SK-N-SH treated with all-trans-retinoic acid at 6 μM for 48 hours (cell line): Measurements from ENCODE around the gene EML1.

Experiments
- ATAC-seq: fragments of 200-7000 bp; cut with Tn5 transposase; 3 replicates; pipeline ENCODE4 v1.9.1; 2020; ENCODE audit warnings: mild to moderate bottlenecking, moderate library complexity
- ARNTL ChIP-seq: fragments of 450-650 bp; formaldehyde crosslinking; IDR thresholded peaks from 2 replicates; pipeline ENCODE4 v1.5.0; 2020; ENCODE audit warnings: low read depth, mild to moderate bottlenecking, moderate library complexity, borderline replicate concordance
- CREB5 ChIP-seq: fragments of 250-450 bp; sonication (Bioruptor Pico); IDR thresholded peaks from 2 replicates; pipeline ENCODE4 v1.5.1; 2020; ENCODE audit warnings: low read depth, mild to moderate bottlenecking, moderate library complexity
- CSDC2 ChIP-seq: fragments of 250-450 bp; sonication (Bioruptor Pico); IDR thresholded peaks from 2 replicates; pipeline ENCODE4 v1.5.0; 2020; ENCODE audit warnings: mild to moderate bottlenecking, moderate library complexity
- ESRRG ChIP-seq: fragments of 250-450 bp; sonication (Bioruptor Pico); IDR thresholded peaks from 2 replicates; pipeline ENCODE4 v1.6.1; 2021; ENCODE audit warnings: mild to moderate bottlenecking
- GLIS3 ChIP-seq: fragments of 250-450 bp; sonication (Bioruptor Pico); IDR thresholded peaks from 2 replicates; pipeline ENCODE4 v1.5.0; 2020; ENCODE audit warnings: mild to moderate bottlenecking, moderate library complexity
- ISL1 ChIP-seq: fragments of 250-450 bp; sonication (Bioruptor Pico); IDR thresholded peaks from 2 replicates; pipeline ENCODE4 v2.1.2; 2022; ENCODE audit warnings: mild to moderate bottlenecking, moderate library complexity
- OSR1 ChIP-seq: fragments of 250-450 bp; sonication (Bioruptor Pico); IDR thresholded peaks from 2 replicates; pipeline ENCODE4 v1.8.0; 2022; ENCODE audit warnings: moderate library complexity, mild to moderate bottlenecking, inconsistent platforms
- POU6F1 ChIP-seq: fragments of 250-450 bp; sonication (Bioruptor Pico); IDR thresholded peaks from 2 replicates; pipeline ENCODE4 v1.8.0; 2021; ENCODE audit warnings: low read depth, mild to moderate bottlenecking, moderate library complexity, borderline replicate concordance
- PPARA ChIP-seq: fragments of 250-450 bp; sonication (Bioruptor Pico); IDR thresholded peaks from 2 replicates; pipeline ENCODE4 v1.5.0; 2020; ENCODE audit warnings: mild to moderate bottlenecking, borderline replicate concordance
- RARB ChIP-seq: fragments of 250-450 bp; sonication (Bioruptor Pico); IDR thresholded peaks from 2 replicates; pipeline ENCODE4 v1.8.0; 2021; ENCODE audit warnings: mild to moderate bottlenecking, moderate library complexity
- SNAI2 ChIP-seq: fragments of 250-450 bp; sonication (Bioruptor Pico); IDR thresholded peaks from 2 replicates; pipeline ENCODE4 v1.5.0; 2020; ENCODE audit warnings: mild to moderate bottlenecking, moderate library complexity
- TCF4 ChIP-seq: fragments of 250-450 bp; sonication (Bioruptor Pico); IDR thresholded peaks from 2 replicates; pipeline ENCODE4 v1.8.0; 2021; ENCODE audit warnings: mild to moderate bottlenecking, moderate library complexity, borderline replicate concordance
- TOX ChIP-seq: fragments of 250-450 bp; sonication (Bioruptor Pico); IDR thresholded peaks from 2 replicates; pipeline ENCODE4 v1.8.0; 2021; ENCODE audit warnings: mild to moderate bottlenecking, moderate library complexity, borderline replicate concordance
- ZC3H10 ChIP-seq: fragments of 250-450 bp; sonication (Bioruptor Pico); IDR thresholded peaks from 2 replicates; pipeline ENCODE4 v1.5.1; 2021; ENCODE audit warnings: mild to moderate bottlenecking, moderate library complexity
- ZFP3 ChIP-seq: fragments of 250-450 bp; sonication (Bioruptor Pico); IDR thresholded peaks from 2 replicates; pipeline ENCODE4 v1.5.0; 2020; ENCODE audit warnings: mild to moderate bottlenecking, moderate library complexity
- ZFP30 ChIP-seq: fragments of 450-650 bp; formaldehyde crosslinking; IDR thresholded peaks from 2 replicates; pipeline ENCODE4 v1.5.0; 2022; ENCODE audit warnings: mild to moderate bottlenecking, moderate library complexity
- ZNF565 ChIP-seq: fragments of 450-650 bp; formaldehyde crosslinking; conservative IDR thresholded peaks from 2 replicates; pipeline ENCODE4 v1.5.0; 2020; ENCODE audit warnings: low read depth, mild to moderate bottlenecking, moderate library complexity
- ZNF70 ChIP-seq: fragments of 450-650 bp; formaldehyde crosslinking; IDR thresholded peaks from 2 replicates; pipeline ENCODE4 v1.5.0; 2020; ENCODE audit warnings: mild to moderate bottlenecking, moderate library complexity
- ZNF8 ChIP-seq: fragments of 450-650 bp; formaldehyde crosslinking; IDR thresholded peaks from 2 replicates; pipeline ENCODE4 v1.5.0; 2020; ENCODE audit warnings: mild to moderate bottlenecking, moderate library complexity
- TF ChIP-seq, protein P1 (sequence below): fragments of 250-450 bp; sonication (Bioruptor Pico); IDR thresholded peaks from 2 replicates; pipeline ENCODE4 v1.8.0; 2020; ENCODE audit warnings: mild to moderate bottlenecking, moderate library complexity, borderline replicate concordance
- TF ChIP-seq, protein P2 (sequence below): fragments of 250-450 bp; sonication (Bioruptor Pico); IDR thresholded peaks from 2 replicates; pipeline ENCODE4 v1.5.1; 2021; ENCODE audit warnings: mild to moderate bottlenecking, moderate library complexity
- TF ChIP-seq, protein P3 (sequence below): fragments of 250-450 bp; sonication (Bioruptor Pico); IDR thresholded peaks from 2 replicates; pipeline ENCODE4 v1.5.0; 2020; ENCODE audit warnings: mild to moderate bottlenecking, moderate library complexity

EML1 gene

GRCh38 chr14:99792551-99793212, 531 bp upstream of the EML1 start:
- ATAC-seq = no peak; the same call in 2 of the 3 replicates

GRCh38 chr14:99794151-99794780, 1.1 kb downstream of the EML1 start:
- ATAC-seq = no peak
- TF ChIP-seq TCF4 = no peak
- no peak for TF ChIP-seq ZFP30
- TF ChIP-seq CREB5 (CRISPR knock-in tag) = no peak
- TF ChIP-seq ZNF70 (CRISPR knock-in tag) = no peak

More at GRCh38 chr14:99792551-99793212, 531 bp upstream of the EML1 start:
- TF ChIP-seq OSR1 (CRISPR knock-in tag) (no peak), ZNF8 (CRISPR knock-in tag) (no peak), TOX (CRISPR knock-in tag) (no peak), CREB5 (CRISPR knock-in tag) (no peak), ISL1 (CRISPR knock-in tag) (no peak), ZFP3 (CRISPR knock-in tag) (no peak), ARNTL (CRISPR knock-in tag) (no peak), ZC3H10 (CRISPR knock-in tag) (no peak), ZNF70 (CRISPR knock-in tag) (no peak), RARB (no peak), TCF4 (no peak), GLIS3 (no peak), CSDC2 (CRISPR knock-in tag) (no peak), ZFP30 (no peak), ZNF565 (CRISPR knock-in tag) (no peak), SNAI2 (no peak), ESRRG (CRISPR knock-in tag) (no peak)
- TF ChIP-seq, protein P1, sequence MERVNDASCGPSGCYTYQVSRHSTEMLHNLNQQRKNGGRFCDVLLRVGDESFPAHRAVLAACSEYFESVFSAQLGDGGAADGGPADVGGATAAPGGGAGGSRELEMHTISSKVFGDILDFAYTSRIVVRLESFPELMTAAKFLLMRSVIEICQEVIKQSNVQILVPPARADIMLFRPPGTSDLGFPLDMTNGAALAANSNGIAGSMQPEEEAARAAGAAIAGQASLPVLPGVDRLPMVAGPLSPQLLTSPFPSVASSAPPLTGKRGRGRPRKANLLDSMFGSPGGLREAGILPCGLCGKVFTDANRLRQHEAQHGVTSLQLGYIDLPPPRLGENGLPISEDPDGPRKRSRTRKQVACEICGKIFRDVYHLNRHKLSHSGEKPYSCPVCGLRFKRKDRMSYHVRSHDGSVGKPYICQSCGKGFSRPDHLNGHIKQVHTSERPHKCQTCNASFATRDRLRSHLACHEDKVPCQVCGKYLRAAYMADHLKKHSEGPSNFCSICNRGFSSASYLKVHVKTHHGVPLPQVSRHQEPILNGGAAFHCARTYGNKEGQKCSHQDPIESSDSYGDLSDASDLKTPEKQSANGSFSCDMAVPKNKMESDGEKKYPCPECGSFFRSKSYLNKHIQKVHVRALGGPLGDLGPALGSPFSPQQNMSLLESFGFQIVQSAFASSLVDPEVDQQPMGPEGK (CRISPR knock-in tag) = no peak
- TF ChIP-seq, protein P2, sequence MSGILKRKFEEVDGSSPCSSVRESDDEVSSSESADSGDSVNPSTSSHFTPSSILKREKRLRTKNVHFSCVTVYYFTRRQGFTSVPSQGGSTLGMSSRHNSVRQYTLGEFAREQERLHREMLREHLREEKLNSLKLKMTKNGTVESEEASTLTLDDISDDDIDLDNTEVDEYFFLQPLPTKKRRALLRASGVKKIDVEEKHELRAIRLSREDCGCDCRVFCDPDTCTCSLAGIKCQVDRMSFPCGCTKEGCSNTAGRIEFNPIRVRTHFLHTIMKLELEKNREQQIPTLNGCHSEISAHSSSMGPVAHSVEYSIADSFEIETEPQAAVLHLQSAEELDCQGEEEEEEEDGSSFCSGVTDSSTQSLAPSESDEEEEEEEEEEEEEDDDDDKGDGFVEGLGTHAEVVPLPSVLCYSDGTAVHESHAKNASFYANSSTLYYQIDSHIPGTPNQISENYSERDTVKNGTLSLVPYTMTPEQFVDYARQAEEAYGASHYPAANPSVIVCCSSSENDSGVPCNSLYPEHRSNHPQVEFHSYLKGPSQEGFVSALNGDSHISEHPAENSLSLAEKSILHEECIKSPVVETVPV (CRISPR knock-in tag) = no peak
- TF ChIP-seq, protein P3, sequence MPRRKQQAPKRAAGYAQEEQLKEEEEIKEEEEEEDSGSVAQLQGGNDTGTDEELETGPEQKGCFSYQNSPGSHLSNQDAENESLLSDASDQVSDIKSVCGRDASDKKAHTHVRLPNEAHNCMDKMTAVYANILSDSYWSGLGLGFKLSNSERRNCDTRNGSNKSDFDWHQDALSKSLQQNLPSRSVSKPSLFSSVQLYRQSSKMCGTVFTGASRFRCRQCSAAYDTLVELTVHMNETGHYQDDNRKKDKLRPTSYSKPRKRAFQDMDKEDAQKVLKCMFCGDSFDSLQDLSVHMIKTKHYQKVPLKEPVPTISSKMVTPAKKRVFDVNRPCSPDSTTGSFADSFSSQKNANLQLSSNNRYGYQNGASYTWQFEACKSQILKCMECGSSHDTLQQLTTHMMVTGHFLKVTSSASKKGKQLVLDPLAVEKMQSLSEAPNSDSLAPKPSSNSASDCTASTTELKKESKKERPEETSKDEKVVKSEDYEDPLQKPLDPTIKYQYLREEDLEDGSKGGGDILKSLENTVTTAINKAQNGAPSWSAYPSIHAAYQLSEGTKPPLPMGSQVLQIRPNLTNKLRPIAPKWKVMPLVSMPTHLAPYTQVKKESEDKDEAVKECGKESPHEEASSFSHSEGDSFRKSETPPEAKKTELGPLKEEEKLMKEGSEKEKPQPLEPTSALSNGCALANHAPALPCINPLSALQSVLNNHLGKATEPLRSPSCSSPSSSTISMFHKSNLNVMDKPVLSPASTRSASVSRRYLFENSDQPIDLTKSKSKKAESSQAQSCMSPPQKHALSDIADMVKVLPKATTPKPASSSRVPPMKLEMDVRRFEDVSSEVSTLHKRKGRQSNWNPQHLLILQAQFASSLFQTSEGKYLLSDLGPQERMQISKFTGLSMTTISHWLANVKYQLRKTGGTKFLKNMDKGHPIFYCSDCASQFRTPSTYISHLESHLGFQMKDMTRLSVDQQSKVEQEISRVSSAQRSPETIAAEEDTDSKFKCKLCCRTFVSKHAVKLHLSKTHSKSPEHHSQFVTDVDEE = no peak

DNA sequence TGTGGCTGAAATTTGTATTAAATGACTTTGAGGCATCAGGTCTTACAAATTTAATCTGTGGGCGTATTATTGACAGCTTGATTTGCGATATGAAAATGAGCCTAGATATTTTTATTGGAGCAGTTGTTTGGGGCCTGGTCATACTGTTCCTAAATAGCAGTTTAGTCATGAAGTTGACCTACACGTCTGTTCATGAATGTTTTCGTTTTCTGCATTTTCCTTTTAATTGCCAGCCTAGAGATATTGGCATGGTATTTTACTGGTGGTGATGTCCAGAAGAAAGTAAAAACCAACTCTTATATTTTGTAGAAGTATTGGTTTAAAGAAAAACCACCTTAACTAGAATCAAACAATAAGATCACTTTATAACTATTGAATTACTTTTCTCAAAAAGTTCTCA, 1.8 kb downstream of the EML1 start:
- ATAC-seq = no peak
- no peak for TF ChIP-seq TOX (CRISPR knock-in tag)
- no peak for TF ChIP-seq PPARA (CRISPR knock-in tag)
- no peak for TF ChIP-seq ZNF70 (CRISPR knock-in tag)
- TF ChIP-seq ESRRG (CRISPR knock-in tag) = no peak
- TF ChIP-seq CREB5 (CRISPR knock-in tag) = no peak
- no peak for TF ChIP-seq CSDC2 (CRISPR knock-in tag)
- no peak for TF ChIP-seq GLIS3
- TF ChIP-seq POU6F1 (CRISPR knock-in tag) = no peak
- no peak for TF ChIP-seq OSR1 (CRISPR knock-in tag)
- TF ChIP-seq, protein P1 (CRISPR knock-in tag) = no peak
- TF ChIP-seq RARB = no peak
- TF ChIP-seq ZNF8 (CRISPR knock-in tag) = no peak
- TF ChIP-seq ZFP3 (CRISPR knock-in tag) = no peak
- TF ChIP-seq ARNTL (CRISPR knock-in tag) = no peak
- no peak for TF ChIP-seq TCF4
